HepG2 (cell line): Measurements from ENCODE around the gene PAFAH1B2. TPM values are rescaled to one million over a fixed set of nuclear protein-coding genes. Genes with fewer than 3 reads are reported as not detected.

Source experiments
- ATAC-seq: fragments of 200-7000 bp; cut with Tn5 transposase; 3 replicates; pipeline ENCODE4 v1.9.1; 2020; ENCODE audit warnings: mild to moderate bottlenecking, moderate library complexity
- BruUV-seq: library from RNA; stranded (reverse); fragments of 400-500 nt; replicated peaks from 2 replicates; lab custom pipeline; 2021; lab: Mats Ljungman, UMichigan
- CTCF ChIA-PET: fragments of 300-600 bp; formaldehyde crosslinking; extraction: SDS; loops from one replicate; lab custom pipeline; 2021; ENCODE audit warnings: low total read pairs, inconsistent platforms, low intra/inter-chr PET ratio; lab: Yijun Ruan, JAX
- POLR2A ChIA-PET: fragments of 350-600 bp; sonication (Branson Sonifier 250); formaldehyde crosslinking; loops from one replicate; lab custom pipeline; 2020; ENCODE audit warnings: antibody characterized with exemption, inconsistent platforms; lab: Yijun Ruan, JAX
- DNase-seq: peaks from one replicate; pipeline ENCODE4 v3.0.0-alpha.2; 2015; ENCODE audit warnings: low spot score
- FAIRE-seq: peaks from 3 replicates; lab custom pipeline; 2011; peaks lifted over from hg19 to GRCh38; lab: Jason Lieb, UNC
- H2AFZ ChIP-seq: one replicate; pipeline ENCODE4 v1.6.1; 2011; ENCODE audit warnings: low read length, inconsistent platforms
- H3K27ac ChIP-seq: fragments of 300-600 bp; 3 replicates; pipeline ENCODE4 v1.8.0; 2011; ENCODE audit warnings: mixed run types, mild to moderate bottlenecking, mixed read lengths, low read length, inconsistent platforms; ENCODE audit not compliant: insufficient read depth; ENCODE audit errors: extremely low read length
- H3K27me3 ChIP-seq, 2 experiments: fragments of 200-600 bp in 1 of 2; 2 replicates in 1 of 2; 3 replicates in 1 of 2; pipeline versions ENCODE4 v1.6.0 to v1.8.0; 2011; ENCODE audit warnings: low read length in 2 of 2, mild to moderate bottlenecking in 2 of 2, moderate library complexity in 2 of 2, inconsistent platforms in 1 of 2; ENCODE audit not compliant: insufficient read depth in 2 of 2, control insufficient read depth in 1 of 2
- H3K36me3 ChIP-seq, 2 experiments: fragments of 200-600 bp in 1 of 2; replicated peaks in 1 of 2; 2 replicates in 1 of 2; 3 replicates in 1 of 2; pipeline versions ENCODE4 v1.5.1 to v1.8.0; 2011; ENCODE audit warnings: low read length in 2 of 2, inconsistent platforms in 1 of 2; ENCODE audit not compliant: insufficient read depth in 2 of 2, control insufficient read depth in 1 of 2
- H3K4me1 ChIP-seq: 2 replicates; pipeline ENCODE4 v1.5.1; 2012; ENCODE audit warnings: low read length, inconsistent platforms; ENCODE audit not compliant: insufficient read depth
- H3K4me2 ChIP-seq: 2 replicates; pipeline ENCODE4 v1.6.0; 2011; ENCODE audit warnings: low read depth, low read length, inconsistent platforms
- H3K4me3 ChIP-seq, 3 experiments: fragments of 200-600 bp in 1 of 3; sonication (generic), shearing (Covaris generic) in 1 of 3; replicated peaks in 1 of 3; 2 replicates each; pipeline ENCODE4 v1.5.1; 2011 to 2016; ENCODE audit warnings: low read length in 3 of 3, inconsistent platforms in 2 of 3, low read depth in 2 of 3, mild to moderate bottlenecking in 2 of 3, control low read depth in 1 of 3, mixed read lengths in 1 of 3; ENCODE audit not compliant: insufficient read depth in 1 of 3
- H3K79me2 ChIP-seq: one replicate; pipeline ENCODE4 v1.6.1; 2011; ENCODE audit warnings: low read length, inconsistent platforms; ENCODE audit not compliant: insufficient read depth
- H3K9ac ChIP-seq: 2 replicates; pipeline ENCODE4 v1.6.0; 2011; ENCODE audit warnings: mild to moderate bottlenecking, low read depth, low read length, inconsistent platforms; ENCODE audit not compliant: insufficient read depth
- H3K9me3 ChIP-seq: 2 replicates; pipeline ENCODE4 v1.5.1; 2012; ENCODE audit warnings: mild to moderate bottlenecking, low read length
- H4K20me1 ChIP-seq: 2 replicates; pipeline ENCODE4 v1.6.0; 2011; ENCODE audit warnings: inconsistent platforms, mild to moderate bottlenecking, low read length, moderate library complexity; ENCODE audit not compliant: insufficient read depth
- AGO2 ChIP-seq: fragments of 200-400 bp; formaldehyde crosslinking; optimal IDR thresholded peaks from 2 replicates; pipeline ENCODE3; 2017; ENCODE audit warnings: mild to moderate bottlenecking, low read depth, low read length, moderate library complexity
- MAFF ChIP-seq: IDR thresholded peaks from 2 replicates; pipeline ENCODE4 v1.6.1; 2011; ENCODE audit warnings: low read depth, low read length, improper control_type of control experiment
- PCBP2 ChIP-seq: fragments of 200-400 bp; formaldehyde crosslinking; optimal IDR thresholded peaks from 2 replicates; pipeline ENCODE3; 2018; ENCODE audit warnings: low read length, low read depth; ENCODE audit not compliant: poor library complexity, severe bottlenecking
- RAD21 ChIP-seq: fragments of 450-650 bp; formaldehyde crosslinking; IDR thresholded peaks from 2 replicates; pipeline ENCODE4 v1.5.0; 2020; ENCODE audit warnings: mild to moderate bottlenecking
- STAG1 ChIP-seq: sonication (generic); formaldehyde crosslinking; IDR thresholded peaks from 2 replicates; pipeline ENCODE4 v1.4.0; 2020; ENCODE audit warnings: missing genetic modification reagents
- TEAD3 ChIP-seq: optimal IDR thresholded peaks from 2 replicates; pipeline ENCODE3; 2016; ENCODE audit warnings: borderline replicate concordance
- XRCC5 ChIP-seq: fragments of 200-400 bp; formaldehyde crosslinking; optimal IDR thresholded peaks from 2 replicates; pipeline ENCODE3; 2017; ENCODE audit warnings: mild to moderate bottlenecking, low read length
- ZNF10 ChIP-seq: sonication (generic); formaldehyde crosslinking; IDR thresholded peaks from 2 replicates; pipeline ENCODE4 v1.4.0; 2020; ENCODE audit warnings: mild to moderate bottlenecking, low read depth, missing genetic modification reagents, borderline replicate concordance
- ZNF263 ChIP-seq: sonication (generic); formaldehyde crosslinking; IDR thresholded peaks from 2 replicates; pipeline ENCODE4 v1.4.0; 2020; ENCODE audit warnings: missing genetic modification reagents
- ZNF331 ChIP-seq: sonication (generic); formaldehyde crosslinking; IDR thresholded peaks from 2 replicates; pipeline ENCODE4 v1.4.0; 2020; ENCODE audit warnings: missing genetic modification reagents
- ZNF652 ChIP-seq: IDR thresholded peaks from 2 replicates; pipeline ENCODE4 v1.6.1; 2016; ENCODE audit warnings: low read depth, borderline replicate concordance
- WGBS: methylation state at CpG from one replicate; pipeline ENCODE4 v1.1.6; 2017; ENCODE audit warnings: low lambda C conversion rate; 5-methylcytosine and 5-hydroxymethylcytosine counted together
- in situ Hi-C: cut with HindIII; loops from 2 replicates; pipeline ENCODE4 v1.10.0; 2017; ENCODE audit warnings: low pct_unique_long_range_greater_than_20kb; ENCODE audit not compliant: extremely low pct_ligation_motif_present
- intact Hi-C: fragments of 100-400 bp; cut with micrococcal nuclease; formaldehyde crosslinking; loops from one replicate; pipeline ENCODE4 v1.10.0; 2022; ENCODE audit not compliant: unreplicated experiment
- polyA plus RNA-seq, 8 experiments: library from polyadenylated mRNA; depleted of rRNA in 3 of 8; stranded (reverse) in 7 of 8; unstranded in 1 of 8; fragments of >200 nt; fragmentation: Illumina TruSeq in 4 of 8; extraction: Trizol in 4 of 8; gene quantifications; 2 replicates each; pipeline versions ENCODE4 v1.2.1 to v1.2.3, GENCODE V29; 2011 to 2016; ENCODE audit warnings: low read depth in 4 of 8, missing spikeins in 1 of 8, mixed read lengths in 1 of 8; ENCODE audit not compliant: insufficient read depth in 1 of 8
- total RNA-seq, 5 experiments: library from RNA; depleted of rRNA; stranded (reverse); fragments of >200 nt; fragmentation: Illumina TruSeq; extraction: Trizol; gene quantifications; 2 replicates each; pipeline ENCODE4 v1.2.3, GENCODE V29; 2016; ENCODE audit warnings: low read depth in 1 of 5
- TF ChIP-seq, protein P1 (sequence below): sonication (generic); formaldehyde crosslinking; IDR thresholded peaks from 2 replicates; pipeline ENCODE4 v1.4.0; 2020; ENCODE audit warnings: mild to moderate bottlenecking, missing genetic modification reagents
- TF ChIP-seq, protein P2 (sequence below): sonication (generic); formaldehyde crosslinking; IDR thresholded peaks from 2 replicates; pipeline ENCODE4 v1.4.0; 2020; ENCODE audit warnings: low read depth, missing genetic modification reagents
- TF ChIP-seq, protein P3 (sequence below): sonication (generic); formaldehyde crosslinking; IDR thresholded peaks from 2 replicates; pipeline ENCODE4 v1.5.0; 2020; ENCODE audit warnings: missing genetic modification reagents, mild to moderate bottlenecking, borderline replicate concordance

PAFAH1B2 gene
- total and polyA plus RNA-seq, 2 of the 13 experiments (the other 11 are each of a cell fraction or from before 2014, with no cell fraction given), result 28.8 to 104 TPM

DNA sequence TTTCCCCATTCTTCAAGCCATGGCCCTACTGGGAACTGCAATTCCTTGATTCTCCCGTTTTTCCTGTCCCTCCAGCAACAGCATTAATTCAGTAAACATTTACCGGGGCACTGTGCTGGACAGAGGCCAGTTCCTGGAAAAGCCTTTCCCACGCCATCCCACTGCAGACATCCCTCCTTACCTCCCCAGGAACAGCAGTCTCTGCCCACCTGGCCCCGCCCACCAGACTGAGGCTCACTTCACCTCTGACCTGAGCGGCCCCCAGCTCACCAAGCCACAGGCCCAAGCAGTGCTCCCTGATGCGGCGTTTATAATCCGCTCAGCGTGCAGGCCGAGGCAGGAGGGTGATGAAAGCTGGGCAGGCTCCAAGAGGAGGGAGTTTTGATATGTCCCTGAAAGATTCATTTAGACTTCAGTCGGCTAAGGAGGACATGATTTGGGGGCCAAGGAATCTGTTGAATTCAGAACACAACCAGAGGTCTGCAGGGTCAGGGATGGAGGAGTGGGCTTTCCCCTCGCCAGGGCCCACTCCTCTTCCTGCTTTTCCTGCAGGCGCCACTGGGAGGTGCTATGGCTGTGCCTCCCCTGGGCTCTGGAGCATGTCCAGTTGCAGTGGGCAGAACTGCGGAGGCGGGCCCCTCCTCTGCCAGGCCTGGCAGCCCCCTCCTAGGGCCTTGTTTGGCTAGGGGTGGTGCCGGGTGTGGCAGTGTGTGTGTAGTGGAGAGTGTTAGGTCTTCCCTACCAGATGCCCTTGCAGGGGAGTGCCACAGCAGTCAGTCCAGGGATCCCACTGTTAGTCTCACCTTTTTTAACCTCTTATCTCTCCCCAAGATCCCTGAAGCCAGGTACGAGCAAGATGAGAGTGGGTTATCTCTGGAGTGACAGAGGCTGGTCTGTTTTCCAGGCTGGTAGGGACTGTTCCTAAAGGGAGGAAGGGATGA is 53.7 kb downstream of the PAFAH1B2 start:
- H3K4me3 ChIP-seq, result no peak overlapping the region
- CTCF ChIA-PET, result interaction anchor here (1.6 kb wide), 1 partner anchor 29 kb away, joined by 7 read pairs; no protein-coding TSS in a partner anchor
- no peaks in the 10 kb centered on the region for H4K20me1 ChIP-seq
- H3K9ac ChIP-seq, result no peak overlapping the region
- no peak overlapping the region for H2AFZ ChIP-seq
- FAIRE-seq (no peak), DNase-seq (no peak), ATAC-seq (peak; percentile 44)
- H3K79me2 ChIP-seq, result no peaks in the 10 kb centered on the region
- WGBS, result 67% methylated on average over 12 of the region's 17 CpGs
- H3K9me3 ChIP-seq, result no peaks in the 10 kb centered on the region
- H3K27me3 ChIP-seq, result no peaks in the 10 kb centered on the region
- intact Hi-C loops (no loop called here), in situ Hi-C loops (no loop called here)
- no peak overlapping the region for H3K27ac ChIP-seq
- POLR2A ChIA-PET, result interaction anchor here (1.2 kb wide), 1 partner anchor 18 kb away, joined by 4 read pairs; no protein-coding TSS in a partner anchor
- no peaks in the 10 kb centered on the region; a peak in 1 of 5 replicates for H3K36me3 ChIP-seq
- no peak overlapping the region for H3K4me2 ChIP-seq
- no TSS peak for BruUV-seq
- peaks cover 9% of the 10 kb centered on the region for H3K4me1 ChIP-seq
- no peak for TF ChIP-seq XRCC5
- no peak for TF ChIP-seq MAFF
- no peak for TF ChIP-seq ZNF652 (CRISPR knock-in tag)
- TF ChIP-seq AGO2, result peak; percentile 22
- TF ChIP-seq PCBP2, result no peak
- TF ChIP-seq ZNF10, result no peak
- TF ChIP-seq, protein P1, sequence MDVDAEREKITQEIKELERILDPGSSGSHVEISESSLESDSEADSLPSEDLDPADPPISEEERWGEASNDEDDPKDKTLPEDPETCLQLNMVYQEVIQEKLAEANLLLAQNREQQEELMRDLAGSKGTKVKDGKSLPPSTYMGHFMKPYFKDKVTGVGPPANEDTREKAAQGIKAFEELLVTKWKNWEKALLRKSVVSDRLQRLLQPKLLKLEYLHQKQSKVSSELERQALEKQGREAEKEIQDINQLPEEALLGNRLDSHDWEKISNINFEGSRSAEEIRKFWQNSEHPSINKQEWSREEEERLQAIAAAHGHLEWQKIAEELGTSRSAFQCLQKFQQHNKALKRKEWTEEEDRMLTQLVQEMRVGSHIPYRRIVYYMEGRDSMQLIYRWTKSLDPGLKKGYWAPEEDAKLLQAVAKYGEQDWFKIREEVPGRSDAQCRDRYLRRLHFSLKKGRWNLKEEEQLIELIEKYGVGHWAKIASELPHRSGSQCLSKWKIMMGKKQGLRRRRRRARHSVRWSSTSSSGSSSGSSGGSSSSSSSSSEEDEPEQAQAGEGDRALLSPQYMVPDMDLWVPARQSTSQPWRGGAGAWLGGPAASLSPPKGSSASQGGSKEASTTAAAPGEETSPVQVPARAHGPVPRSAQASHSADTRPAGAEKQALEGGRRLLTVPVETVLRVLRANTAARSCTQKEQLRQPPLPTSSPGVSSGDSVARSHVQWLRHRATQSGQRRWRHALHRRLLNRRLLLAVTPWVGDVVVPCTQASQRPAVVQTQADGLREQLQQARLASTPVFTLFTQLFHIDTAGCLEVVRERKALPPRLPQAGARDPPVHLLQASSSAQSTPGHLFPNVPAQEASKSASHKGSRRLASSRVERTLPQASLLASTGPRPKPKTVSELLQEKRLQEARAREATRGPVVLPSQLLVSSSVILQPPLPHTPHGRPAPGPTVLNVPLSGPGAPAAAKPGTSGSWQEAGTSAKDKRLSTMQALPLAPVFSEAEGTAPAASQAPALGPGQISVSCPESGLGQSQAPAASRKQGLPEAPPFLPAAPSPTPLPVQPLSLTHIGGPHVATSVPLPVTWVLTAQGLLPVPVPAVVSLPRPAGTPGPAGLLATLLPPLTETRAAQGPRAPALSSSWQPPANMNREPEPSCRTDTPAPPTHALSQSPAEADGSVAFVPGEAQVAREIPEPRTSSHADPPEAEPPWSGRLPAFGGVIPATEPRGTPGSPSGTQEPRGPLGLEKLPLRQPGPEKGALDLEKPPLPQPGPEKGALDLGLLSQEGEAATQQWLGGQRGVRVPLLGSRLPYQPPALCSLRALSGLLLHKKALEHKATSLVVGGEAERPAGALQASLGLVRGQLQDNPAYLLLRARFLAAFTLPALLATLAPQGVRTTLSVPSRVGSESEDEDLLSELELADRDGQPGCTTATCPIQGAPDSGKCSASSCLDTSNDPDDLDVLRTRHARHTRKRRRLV (CRISPR knock-in tag), result no peak
- TF ChIP-seq STAG1 (CRISPR knock-in tag), result peak; percentile 29
- TF ChIP-seq, protein P2, sequence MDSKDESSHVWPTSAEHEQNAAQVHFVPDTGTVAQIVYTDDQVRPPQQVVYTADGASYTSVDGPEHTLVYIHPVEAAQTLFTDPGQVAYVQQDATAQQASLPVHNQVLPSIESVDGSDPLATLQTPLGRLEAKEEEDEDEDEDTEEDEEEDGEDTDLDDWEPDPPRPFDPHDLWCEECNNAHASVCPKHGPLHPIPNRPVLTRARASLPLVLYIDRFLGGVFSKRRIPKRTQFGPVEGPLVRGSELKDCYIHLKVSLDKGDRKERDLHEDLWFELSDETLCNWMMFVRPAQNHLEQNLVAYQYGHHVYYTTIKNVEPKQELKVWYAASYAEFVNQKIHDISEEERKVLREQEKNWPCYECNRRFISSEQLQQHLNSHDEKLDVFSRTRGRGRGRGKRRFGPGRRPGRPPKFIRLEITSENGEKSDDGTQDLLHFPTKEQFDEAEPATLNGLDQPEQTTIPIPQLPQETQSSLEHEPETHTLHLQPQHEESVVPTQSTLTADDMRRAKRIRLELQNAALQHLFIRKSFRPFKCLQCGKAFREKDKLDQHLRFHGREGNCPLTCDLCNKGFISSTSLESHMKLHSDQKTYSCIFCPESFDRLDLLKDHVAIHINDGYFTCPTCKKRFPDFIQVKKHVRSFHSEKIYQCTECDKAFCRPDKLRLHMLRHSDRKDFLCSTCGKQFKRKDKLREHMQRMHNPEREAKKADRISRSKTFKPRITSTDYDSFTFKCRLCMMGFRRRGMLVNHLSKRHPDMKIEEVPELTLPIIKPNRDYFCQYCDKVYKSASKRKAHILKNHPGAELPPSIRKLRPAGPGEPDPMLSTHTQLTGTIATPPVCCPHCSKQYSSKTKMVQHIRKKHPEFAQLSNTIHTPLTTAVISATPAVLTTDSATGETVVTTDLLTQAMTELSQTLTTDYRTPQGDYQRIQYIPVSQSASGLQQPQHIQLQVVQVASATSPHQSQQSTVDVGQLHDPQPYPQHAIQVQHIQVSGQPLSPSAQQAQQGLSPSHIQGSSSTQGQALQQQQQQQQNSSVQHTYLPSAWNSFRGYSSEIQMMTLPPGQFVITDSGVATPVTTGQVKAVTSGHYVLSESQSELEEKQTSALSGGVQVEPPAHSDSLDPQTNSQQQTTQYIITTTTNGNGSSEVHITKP (CRISPR knock-in tag), result no peak
- no peak for TF ChIP-seq ZNF331 (CRISPR knock-in tag)
- TF ChIP-seq ZNF263 (CRISPR knock-in tag), result no peak
- TF ChIP-seq, protein P3, sequence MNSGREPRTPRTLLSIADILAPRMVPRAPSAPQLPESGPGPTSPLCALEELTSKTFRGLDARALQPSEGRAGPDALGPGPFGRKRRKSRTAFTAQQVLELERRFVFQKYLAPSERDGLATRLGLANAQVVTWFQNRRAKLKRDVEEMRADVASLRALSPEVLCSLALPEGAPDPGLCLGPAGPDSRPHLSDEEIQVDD (CRISPR knock-in tag), result no peak
- peak; percentile 20; the same call in 1 of the 2 replicates for TF ChIP-seq RAD21 (CRISPR knock-in tag)
- TF ChIP-seq TEAD3 (CRISPR knock-in tag), result no peak
